OCI-LY1 (cell line): ENCODE measurements around the gene PRSS50.

ENCODE experiments used
- H2AFZ ChIP-seq: fragments of 200-600 bp; sonication (generic), shearing (Covaris generic); 2 replicates; pipeline ENCODE4 v1.6.0; 2014; ENCODE audit warnings: antibody characterized with exemption, mild to moderate bottlenecking, low read length
- H3F3A ChIP-seq: fragments of 200-600 bp; sonication (generic), shearing (Covaris generic); 2 replicates; pipeline ENCODE4 v1.6.0; 2014; ENCODE audit warnings: mild to moderate bottlenecking, antibody characterized with exemption, low read length, moderate library complexity; ENCODE audit not compliant: insufficient read depth
- H3K27ac ChIP-seq: fragments of 200-600 bp; sonication (generic); 2 replicates; pipeline ENCODE4 v1.5.1; 2014; ENCODE audit warnings: low read length, mixed run types, mild to moderate bottlenecking, low read depth; ENCODE audit not compliant: poor library complexity, severe bottlenecking
- H3K27me3 ChIP-seq: fragments of 200-600 bp; sonication (generic); 2 replicates; pipeline ENCODE4 v1.6.0; 2014; ENCODE audit warnings: antibody characterized with exemption, mild to moderate bottlenecking, low read length, moderate library complexity; ENCODE audit not compliant: insufficient read depth
- H3K36me3 ChIP-seq: fragments of 200-600 bp; sonication (generic); 2 replicates; pipeline ENCODE4 v1.6.1; 2014; ENCODE audit warnings: mild to moderate bottlenecking, antibody characterized with exemption, low read length, moderate library complexity, mixed read lengths; ENCODE audit not compliant: insufficient read depth
- H3K4me1 ChIP-seq: fragments of 200-600 bp; sonication (generic); 2 replicates; pipeline ENCODE4 v1.5.1; 2014; ENCODE audit warnings: mild to moderate bottlenecking, low read length, moderate library complexity; ENCODE audit not compliant: insufficient read depth, severe bottlenecking
- H3K4me2 ChIP-seq: fragments of 200-600 bp; sonication (generic), shearing (Covaris generic); 2 replicates; pipeline ENCODE4 v1.6.1; 2014; ENCODE audit warnings: low read length
- H3K4me3 ChIP-seq: fragments of 200-600 bp; sonication (generic); 2 replicates; pipeline ENCODE4 v1.5.1; 2014; ENCODE audit warnings: low read length, low read depth, mild to moderate bottlenecking, mixed read lengths; ENCODE audit not compliant: poor library complexity, severe bottlenecking
- H3K79me2 ChIP-seq: fragments of 200-600 bp; shearing (Covaris generic); 2 replicates; pipeline ENCODE4 v1.6.1; 2016; ENCODE audit warnings: mixed run types, low read length, mixed read lengths; ENCODE audit not compliant: insufficient read depth
- H3K9ac ChIP-seq: fragments of 200-600 bp; sonication (generic), shearing (Covaris generic); 2 replicates; pipeline ENCODE4 v1.6.1; 2014; ENCODE audit warnings: mild to moderate bottlenecking, low read length, mixed read lengths
- H3K9me2 ChIP-seq: fragments of 200-600 bp; sonication (generic), shearing (Covaris generic); 2 replicates; pipeline ENCODE4 v1.6.1; 2014; ENCODE audit warnings: low read depth, mild to moderate bottlenecking, low read length, mixed read lengths
- H3K9me3 ChIP-seq: fragments of 200-600 bp; shearing (Covaris generic); 2 replicates; pipeline ENCODE4 v1.6.1; 2014; ENCODE audit warnings: low read length, mixed read lengths
- H4K20me1 ChIP-seq: fragments of 200-600 bp; sonication (generic), shearing (Covaris generic); 2 replicates; pipeline ENCODE4 v1.6.0; 2016; ENCODE audit warnings: mild to moderate bottlenecking, low read length; ENCODE audit not compliant: insufficient read depth
- CTCF ChIP-seq: fragments of 200-600 bp; sonication (generic), shearing (Covaris generic); IDR thresholded peaks from 2 replicates; pipeline ENCODE4 v1.5.1; 2017; ENCODE audit warnings: mild to moderate bottlenecking, antibody characterized with exemption, low read length, moderate library complexity, mixed read lengths
- EZH2 ChIP-seq: fragments of 200-600 bp; sonication (generic), shearing (Covaris generic); IDR thresholded peaks from 2 replicates; pipeline ENCODE4 v1.8.0; 2017; ENCODE audit warnings: borderline replicate concordance, mixed run types, mild to moderate bottlenecking, antibody characterized with exemption, low read length, moderate library complexity, mixed read lengths

PRSS50 gene

GRCh38 chr3:46692566-46692990 lies 25.1 kb downstream of the PRSS50 start:
- Histone ChIP-seq H4K20me1 (no peaks in the 10 kb centered on the region), H3F3A (no peaks in the 10 kb centered on the region), H3K9me2 (no peaks in the 10 kb centered on the region), H3K79me2 (no peaks in the 10 kb centered on the region), H3K4me1 (peaks cover 10% of the 10 kb centered on the region), H3K27ac (no peak overlapping the region), H3K9me3 (no peaks in the 10 kb centered on the region), H3K4me3 (no peak overlapping the region), H3K36me3 (no peaks in the 10 kb centered on the region), H3K9ac (no peak overlapping the region), H3K27me3 (peaks cover 9% of the 10 kb centered on the region; the same call in 1 of the 2 replicates), H2AFZ (no peak overlapping the region), H3K4me2 (no peak overlapping the region)
- TF ChIP-seq EZH2, result no peak
- no peak for TF ChIP-seq CTCF

- peaks cover 3% of the 10 kb centered on the region; the same call in 1 of the 2 replicates for H3K27me3 ChIP-seq
- TF ChIP-seq CTCF (no peak), EZH2 (no peak)
- no peak overlapping the region for H3K9ac ChIP-seq
- H3K4me2 ChIP-seq, result no peak overlapping the region
- no peaks in the 10 kb centered on the region for H3K9me2 ChIP-seq
- no peaks in the 10 kb centered on the region for H3F3A ChIP-seq
- H3K4me1 ChIP-seq, result peaks cover 10% of the 10 kb centered on the region
- no peaks in the 10 kb centered on the region for H4K20me1 ChIP-seq
- no peaks in the 10 kb centered on the region for H3K9me3 ChIP-seq
- no peak overlapping the region for H3K27ac ChIP-seq
- H2AFZ ChIP-seq, result no peak overlapping the region
- no peak overlapping the region for H3K4me3 ChIP-seq
- no peaks in the 10 kb centered on the region for H3K79me2 ChIP-seq
- H3K36me3 ChIP-seq, result no peaks in the 10 kb centered on the region
These were observed 26.9 kb downstream of the PRSS50 start for GRCh38 chr3:46690798-46691197.

GRCh38 chr3:46685446-46685845 lies 32.2 kb downstream of the PRSS50 start:
- Histone ChIP-seq H3K27ac (no peak overlapping the region), H3K79me2 (no peaks in the 10 kb centered on the region), H3K9me3 (no peaks in the 10 kb centered on the region), H2AFZ (no peak overlapping the region), H3K4me2 (no peak overlapping the region), H3K9me2 (no peaks in the 10 kb centered on the region), H3F3A (no peaks in the 10 kb centered on the region), H3K4me1 (no peaks in the 10 kb centered on the region), H3K36me3 (no peaks in the 10 kb centered on the region), H4K20me1 (no peaks in the 10 kb centered on the region), H3K27me3 (no peaks in the 10 kb centered on the region; the same call in 1 of the 2 replicates), H3K9ac (no peak overlapping the region), H3K4me3 (no peak overlapping the region)
- TF ChIP-seq CTCF (no peak), EZH2 (no peak)
